Immature natural killer cell (primary cell): ENCODE measurements around the gene C5orf22. TPM values are rescaled to one million over a fixed set of nuclear protein-coding genes. Genes with fewer than 3 reads are reported as not detected.
A peak's percentile ranks its signal among the peaks of the same experiment; 100 is the strongest.
"Not testable (repeated sequence)": the region's sequence is repeated elsewhere in the genome, so short reads cannot be mapped to it uniquely, and the experiment has no call there.

Source experiments
- DNase-seq, 3 donors: peaks; one replicate each; pipeline ENCODE4 v3.0.0; 2022; ENCODE audit warnings: mixed read lengths in 1 of 3
- H3K27ac Mint-ChIP-seq, 6 donors: one replicate each; pipeline ENCODE4 v1.8.0; 2020; ENCODE audit warnings: mixed read lengths in 6 of 6, mild to moderate bottlenecking in 5 of 6, inconsistent platforms in 4 of 6, moderate library complexity in 3 of 6
- H3K27me3 Mint-ChIP-seq, 3 donors: one replicate each; pipeline ENCODE4 v1.8.0; 2020 to 2021; ENCODE audit warnings: low read depth in 3 of 3, mild to moderate bottlenecking in 3 of 3, mixed read lengths in 3 of 3, moderate library complexity in 3 of 3, inconsistent platforms in 1 of 3
- H3K36me3 Mint-ChIP-seq, 3 donors: one replicate each; pipeline ENCODE4 v1.8.0; 2020; ENCODE audit warnings: mixed read lengths in 3 of 3, inconsistent platforms in 2 of 3, mild to moderate bottlenecking in 2 of 3
- H3K4me1 Mint-ChIP-seq, 2 donors: one replicate each; pipeline ENCODE4 v1.8.0; 2020; ENCODE audit warnings: inconsistent platforms in 2 of 2, mild to moderate bottlenecking in 2 of 2, mixed read lengths in 2 of 2, moderate library complexity in 1 of 2
- H3K4me3 Mint-ChIP-seq, 5 donors: one replicate each; pipeline ENCODE4 v1.8.0; 2020; ENCODE audit warnings: mild to moderate bottlenecking in 5 of 5, mixed read lengths in 5 of 5, inconsistent platforms in 3 of 5, moderate library complexity in 3 of 5
- H3K9me3 Mint-ChIP-seq, 6 donors: one replicate each; pipeline ENCODE4 v1.8.0; 2020; ENCODE audit warnings: mild to moderate bottlenecking in 6 of 6, mixed read lengths in 6 of 6, inconsistent platforms in 4 of 6, moderate library complexity in 3 of 6
- polyA plus RNA-seq, 3 donors: library from polyadenylated mRNA; unstranded; fragments of 300-500 nt; fragmentation: Illumina TruSeq; gene quantifications; one replicate each; pipeline ENCODE4 v1.2.3, GENCODE V29; 2021

C5orf22 gene
- polyA plus RNA-seq, 3 donors from 2014 or later, result 17.9 to 23.6 (median 22.9) TPM

GRCh38 chr5:31566362-31566761 is 34.3 kb downstream of the C5orf22 start:
- H3K4me1 Mint-ChIP-seq, H3K4me3 Mint-ChIP-seq, DNase-seq, H3K27me3 Mint-ChIP-seq, H3K9me3 Mint-ChIP-seq, H3K27ac Mint-ChIP-seq: not testable (repeated sequence)
- H3K36me3 Mint-ChIP-seq, result peaks cover 0 to 16% (median 0%) of the 10 kb centered on the region in 3 donors

- H3K27ac Mint-ChIP-seq, result no peak overlapping the region
- peaks cover 0 to 1% (median 0%) of the 10 kb centered on the region in 6 donors for H3K9me3 Mint-ChIP-seq
- no peaks in the 10 kb centered on the region for H3K4me1 Mint-ChIP-seq
- peaks cover 0 to 12% (median 0%) of the 10 kb centered on the region in 3 donors for H3K36me3 Mint-ChIP-seq
- H3K27me3 Mint-ChIP-seq, result peaks cover 0 to 2% (median 0%) of the 10 kb centered on the region in 3 donors
- H3K4me3 Mint-ChIP-seq, result no peak overlapping the region
- no peak for DNase-seq
Observed at GRCh38 chr5:31568302-31568835, 36.3 kb downstream of the C5orf22 start.

GRCh38 chr5:31569068-31569467 is 37.0 kb downstream of the C5orf22 start:
- no peaks in the 10 kb centered on the region for H3K4me1 Mint-ChIP-seq
- H3K36me3 Mint-ChIP-seq, result peaks cover 0 to 12% (median 0%) of the 10 kb centered on the region in 3 donors
- H3K27me3 Mint-ChIP-seq, result peaks cover 0 to 2% (median 0%) of the 10 kb centered on the region in 3 donors
- no peak for DNase-seq
- H3K9me3 Mint-ChIP-seq, result peaks cover 0 to 1% (median 0%) of the 10 kb centered on the region in 6 donors
- H3K4me3 Mint-ChIP-seq, result no peak overlapping the region
- H3K27ac Mint-ChIP-seq, result no peak overlapping the region

GRCh38 chr5:31573494-31574142 is 41.5 kb downstream of the C5orf22 start:
- DNase-seq, result no peak
- Mint-ChIP-seq H3K9me3 (no peaks in the 10 kb centered on the region), H3K36me3 (peaks cover 0 to 4% (median 0%) of the 10 kb centered on the region in 3 donors)

GRCh38 chr5:31574772-31575171 is 42.7 kb downstream of the C5orf22 start:
- Mint-ChIP-seq H3K27me3 (peaks cover 2 to 3% (median 3%) of the 10 kb centered on the region in 3 donors), H3K9me3 (no peaks in the 10 kb centered on the region), H3K4me3 (no peak overlapping the region), H3K27ac (no peak overlapping the region), H3K4me1 (no peaks in the 10 kb centered on the region), H3K36me3 (peaks cover 0 to 4% (median 0%) of the 10 kb centered on the region in 3 donors)
- no peak for DNase-seq

More at GRCh38 chr5:31573494-31574142, 41.5 kb downstream of the C5orf22 start:
- no peak overlapping the region for H3K27ac Mint-ChIP-seq
- no peaks in the 10 kb centered on the region for H3K4me1 Mint-ChIP-seq
- no peak overlapping the region for H3K4me3 Mint-ChIP-seq
- peaks cover 2 to 3% (median 3%) of the 10 kb centered on the region in 3 donors for H3K27me3 Mint-ChIP-seq

- DNase-seq, result no peak
- Mint-ChIP-seq H3K4me1 (no peaks in the 10 kb centered on the region), H3K27me3 (peaks cover 0 to 6% (median 3%) of the 10 kb centered on the region in 3 donors), H3K9me3 (no peaks in the 10 kb centered on the region), H3K4me3 (no peak overlapping the region), H3K27ac (no peak overlapping the region), H3K36me3 (no peaks in the 10 kb centered on the region)
Observed at GRCh38 chr5:31577438-31577837, 45.3 kb downstream of the C5orf22 start.

- Mint-ChIP-seq H3K36me3 (no peaks in the 10 kb centered on the region), H3K27me3 (peaks cover 0 to 6% (median 3%) of the 10 kb centered on the region in 3 donors), H3K9me3 (no peaks in the 10 kb centered on the region), H3K27ac (no peak overlapping the region), H3K4me1 (no peaks in the 10 kb centered on the region), H3K4me3 (no peak overlapping the region)
- DNase-seq, result no peak
Observed at GRCh38 chr5:31579558-31579957, 47.5 kb downstream of the C5orf22 start.

GRCh38 chr5:31581498-31582099 is 49.5 kb downstream of the C5orf22 start:
- H3K36me3 Mint-ChIP-seq, result no peaks in the 10 kb centered on the region
- peak; percentile 19 to 42 (median 30) for DNase-seq

GRCh38 chr5:31583129-31583528 is 51.0 kb downstream of the C5orf22 start:
- no peak overlapping the region for H3K27ac Mint-ChIP-seq
- H3K4me1 Mint-ChIP-seq, result no peaks in the 10 kb centered on the region
- H3K36me3 Mint-ChIP-seq, result no peaks in the 10 kb centered on the region
- no peak for DNase-seq
- no peak overlapping the region for H3K4me3 Mint-ChIP-seq
- peaks cover 2 to 4% (median 3%) of the 10 kb centered on the region in 3 donors for H3K27me3 Mint-ChIP-seq
- peaks cover 0 to 2% (median 0%) of the 10 kb centered on the region in 6 donors for H3K9me3 Mint-ChIP-seq

More at GRCh38 chr5:31581498-31582099, 49.5 kb downstream of the C5orf22 start:
- no peaks in the 10 kb centered on the region for H3K4me1 Mint-ChIP-seq
- peaks cover 0 to 2% (median 0%) of the 10 kb centered on the region in 6 donors for H3K9me3 Mint-ChIP-seq
- H3K4me3 Mint-ChIP-seq, result no peak overlapping the region
- peaks cover 2 to 6% (median 2%) of the 10 kb centered on the region in 3 donors for H3K27me3 Mint-ChIP-seq
- no peak overlapping the region for H3K27ac Mint-ChIP-seq

- Mint-ChIP-seq H3K36me3 (no peaks in the 10 kb centered on the region), H3K27ac (no peak overlapping the region), H3K27me3 (peaks cover 3 to 4% (median 3%) of the 10 kb centered on the region in 3 donors)
Observed at GRCh38 chr5:31585166-31585894, 53.2 kb downstream of the C5orf22 start.

GRCh38 chr5:31585895-31586270 is 53.8 kb downstream of the C5orf22 start:
- no peaks in the 10 kb centered on the region for H3K4me1 Mint-ChIP-seq
- H3K4me3 Mint-ChIP-seq, result no peak overlapping the region
- peaks cover 0 to 2% (median 0%) of the 10 kb centered on the region in 6 donors for H3K9me3 Mint-ChIP-seq
- no peaks in the 10 kb centered on the region for H3K36me3 Mint-ChIP-seq
- peaks cover 1 to 4% (median 3%) of the 10 kb centered on the region in 3 donors for H3K27me3 Mint-ChIP-seq
- H3K27ac Mint-ChIP-seq, result no peak overlapping the region
- DNase-seq, result no peak

More at GRCh38 chr5:31585166-31585894, 53.2 kb downstream of the C5orf22 start:
- Mint-ChIP-seq H3K4me3 (no peak overlapping the region), H3K9me3 (peaks cover 0 to 2% (median 0%) of the 10 kb centered on the region in 6 donors), H3K4me1 (no peaks in the 10 kb centered on the region)
- no peak for DNase-seq

- Mint-ChIP-seq H3K36me3 (no peaks in the 10 kb centered on the region), H3K4me3 (no peak overlapping the region), H3K4me1 (no peaks in the 10 kb centered on the region)
Observed at GRCh38 chr5:31587546-31587945, 55.4 kb downstream of the C5orf22 start.

GRCh38 chr5:31593665-31594064 is 61.6 kb downstream of the C5orf22 start:
- Mint-ChIP-seq H3K36me3 (no peaks in the 10 kb centered on the region), H3K27ac (no peak overlapping the region), H3K9me3 (no peaks in the 10 kb centered on the region), H3K4me3 (no peak overlapping the region), H3K4me1 (no peaks in the 10 kb centered on the region), H3K27me3 (peaks cover 2 to 5% (median 2%) of the 10 kb centered on the region in 3 donors)
- no peak for DNase-seq

More at GRCh38 chr5:31587546-31587945, 55.4 kb downstream of the C5orf22 start:
- no peak overlapping the region for H3K27ac Mint-ChIP-seq
- no peak for DNase-seq
- peaks cover 0 to 5% (median 4%) of the 10 kb centered on the region in 3 donors for H3K27me3 Mint-ChIP-seq
- H3K9me3 Mint-ChIP-seq, result peaks cover 0 to 2% (median 0%) of the 10 kb centered on the region in 6 donors
